ENCODE measurements around the gene CSF1R. TPM values are rescaled to one million over a fixed set of nuclear protein-coding genes. Genes with fewer than 3 reads are reported as not detected.

The CSF1R gene
- total RNA-seq, 2 donors from 2014 or later = not detected

- Histone ChIP-seq H3K4me3 (ENCODE audit: low read length) (no peak overlapping the region), H3K27ac (ENCODE audit: low read depth, low read length) (no peak overlapping the region), H3K9ac (ENCODE audit: extremely low read depth, low read length, poor library complexity, severe bottlenecking) (no peak overlapping the region), H3K4me1 (ENCODE audit: control insufficient read depth, insufficient read depth, low read length) (peaks cover 3% of the 10 kb centered on the region), H3K36me3 (ENCODE audit: control insufficient read depth, insufficient read depth, low read length) (no peaks in the 10 kb centered on the region), H3K9me3 (ENCODE audit: control insufficient read depth, low read length) (no peaks in the 10 kb centered on the region), H3K27me3 (ENCODE audit: control insufficient read depth, insufficient read depth, low read length, poor library complexity, severe bottlenecking) (no peaks in the 10 kb centered on the region)
- WGBS, 2 experiments (ENCODE audit: insufficient coverage in 1 of 2, insufficient read length in 1 of 2) = 89 to 98% methylated on average over 9 to 10 of the region's 10 CpGs
- no peaks in the 10 kb centered on the region for H3K9me3 Mint-ChIP-seq
- H3K4me1 Mint-ChIP-seq = peaks cover 11% of the 10 kb centered on the region
- DNase-seq = peak; percentile 26
- H3K4me3 Mint-ChIP-seq = no peak overlapping the region
- H3K27ac Mint-ChIP-seq = no peak overlapping the region
- TF ChIP-seq CTCF (conservative IDR thresholded peaks at IDR 0.05) = no peak
- no peaks in the 10 kb centered on the region for H3K36me3 Mint-ChIP-seq (ENCODE audit: low read depth)
- peaks cover 1% of the 10 kb centered on the region for H3K27me3 Mint-ChIP-seq (ENCODE audit: insufficient read depth)
Measured at GRCh38 chr5:150119421-150120061, 33.2 kb upstream of the CSF1R start.

GRCh38 chr5:150118561-150119229 is 32.3 kb upstream of the CSF1R start:
- DNase-seq = peak; percentile 37
- peaks cover 1% of the 10 kb centered on the region for H3K27me3 Mint-ChIP-seq (ENCODE audit: insufficient read depth)
- WGBS, 2 experiments (ENCODE audit: insufficient coverage in 1 of 2, insufficient read length in 1 of 2) = 90 to 100% methylated on average over 3 to 11 of the region's 11 CpGs
- Histone ChIP-seq H3K27ac (ENCODE audit: low read depth, low read length) (no peak overlapping the region), H3K9ac (ENCODE audit: extremely low read depth, low read length, poor library complexity, severe bottlenecking) (no peak overlapping the region), H3K4me1 (ENCODE audit: control insufficient read depth, insufficient read depth, low read length) (peaks cover 3% of the 10 kb centered on the region), H3K9me3 (ENCODE audit: control insufficient read depth, low read length) (no peaks in the 10 kb centered on the region), H3K36me3 (ENCODE audit: control insufficient read depth, insufficient read depth, low read length) (no peaks in the 10 kb centered on the region), H3K4me3 (ENCODE audit: low read length) (no peak overlapping the region), H3K27me3 (ENCODE audit: control insufficient read depth, insufficient read depth, low read length, poor library complexity, severe bottlenecking) (no peaks in the 10 kb centered on the region)
- no peak for TF ChIP-seq CTCF (conservative IDR thresholded peaks at IDR 0.05)
- peaks cover 11% of the 10 kb centered on the region for H3K4me1 Mint-ChIP-seq
- no peak overlapping the region for H3K27ac Mint-ChIP-seq
- no peak overlapping the region for H3K4me3 Mint-ChIP-seq
- no peaks in the 10 kb centered on the region for H3K9me3 Mint-ChIP-seq
- no peaks in the 10 kb centered on the region for H3K36me3 Mint-ChIP-seq (ENCODE audit: low read depth)

- Histone ChIP-seq H3K4me1 (ENCODE audit: control insufficient read depth, insufficient read depth, low read length) (peaks cover 3% of the 10 kb centered on the region), H3K27me3 (ENCODE audit: control insufficient read depth, insufficient read depth, low read length, poor library complexity, severe bottlenecking) (no peaks in the 10 kb centered on the region), H3K9ac (ENCODE audit: extremely low read depth, low read length, poor library complexity, severe bottlenecking) (no peak overlapping the region), H3K4me3 (ENCODE audit: low read length) (no peak overlapping the region), H3K9me3 (ENCODE audit: control insufficient read depth, low read length) (no peaks in the 10 kb centered on the region), H3K27ac (ENCODE audit: low read depth, low read length) (no peak overlapping the region), H3K36me3 (ENCODE audit: control insufficient read depth, insufficient read depth, low read length) (no peaks in the 10 kb centered on the region)
- peaks cover 1% of the 10 kb centered on the region for H3K27me3 Mint-ChIP-seq (ENCODE audit: insufficient read depth)
- TF ChIP-seq CTCF (conservative IDR thresholded peaks at IDR 0.05) = no peak
- DNase-seq = peak; percentile 42
- H3K4me3 Mint-ChIP-seq = no peak overlapping the region
- H3K9me3 Mint-ChIP-seq = no peaks in the 10 kb centered on the region
- no peaks in the 10 kb centered on the region for H3K36me3 Mint-ChIP-seq (ENCODE audit: low read depth)
- WGBS, 2 experiments (ENCODE audit: insufficient coverage in 1 of 2, insufficient read length in 1 of 2) = 83 to 100% methylated on average over 3 to 9 of the region's 9 CpGs
- no peak overlapping the region for H3K27ac Mint-ChIP-seq
- H3K4me1 Mint-ChIP-seq = peaks cover 14% of the 10 kb centered on the region
Measured at GRCh38 chr5:150117945-150118560, 31.7 kb upstream of the CSF1R start.

Data from endodermal cell (in vitro differentiated cells).